ENCODE measurements around the gene CMYA5.

CMYA5 gene

DNA sequence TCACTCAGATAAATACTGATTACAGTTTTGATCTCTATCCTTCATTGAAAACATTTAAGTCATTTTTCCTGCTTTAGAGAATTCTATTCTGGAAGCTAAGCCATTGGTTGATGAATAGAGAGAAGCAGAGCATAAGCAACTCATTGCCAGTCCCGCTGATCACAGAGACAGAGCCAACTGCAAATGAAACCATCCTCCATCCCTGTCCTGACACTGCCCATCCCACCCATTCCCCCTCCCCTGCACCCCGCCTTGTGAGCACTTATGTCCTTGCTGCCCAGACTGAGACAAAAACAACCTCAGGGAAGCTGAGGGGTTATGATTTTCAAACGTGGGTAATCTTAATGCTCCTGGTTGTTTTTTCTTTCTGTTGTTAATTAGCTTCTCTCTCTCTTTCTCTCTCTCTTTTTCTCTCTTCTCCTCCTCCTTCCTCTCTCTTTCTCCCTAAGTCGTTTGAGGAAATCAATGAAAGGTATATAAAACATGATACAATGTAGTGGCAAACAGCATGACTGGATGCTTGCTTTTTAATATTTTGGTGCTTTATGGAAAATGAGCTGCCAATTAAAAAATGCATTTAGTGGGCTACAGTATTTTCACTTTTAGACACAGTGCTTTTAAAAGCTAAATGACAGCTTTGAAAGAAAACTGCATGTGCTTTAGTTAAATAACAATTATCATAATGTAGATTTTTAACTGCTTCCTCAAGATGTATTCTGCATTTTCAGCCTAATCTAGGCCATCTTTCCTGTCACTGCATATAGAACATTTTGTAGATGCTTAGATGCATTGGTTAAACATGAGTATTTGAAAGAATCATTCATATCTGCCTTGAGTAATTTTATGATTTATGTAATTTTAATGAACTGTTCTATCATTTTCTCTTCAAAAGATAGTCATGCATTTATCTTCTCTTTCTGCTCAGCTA is 57.3 kb downstream of the CMYA5 start:
- TF ChIP-seq SUZ12 (IDR thresholded peaks at IDR 0.05; ENCODE audit: extremely low read depth, insufficient read depth, insufficient read length) (no peak), YY1 (IDR thresholded peaks at IDR 0.05; ENCODE audit: insufficient read depth, insufficient read length) (no peak), ZNF274 (IDR thresholded peaks at IDR 0.05; ENCODE audit: low read depth, low read length) (no peak)
- H3K4me1 ChIP-seq (ENCODE audit: insufficient read depth, insufficient read length) = peaks cover 3% of the 10 kb centered on the region
- H3K27me3 ChIP-seq (ENCODE audit: insufficient read depth, insufficient read length) = no peaks in the 10 kb centered on the region
- no peak overlapping the region for H3K4me3 ChIP-seq (ENCODE audit: insufficient read length, low read depth)
- no peak overlapping the region for H3K9ac ChIP-seq (ENCODE audit: insufficient read length, low read depth)
- no peak for DNase-seq (ENCODE audit: low read depth, low spot score)
- no peaks in the 10 kb centered on the region for H3K36me3 ChIP-seq (ENCODE audit: insufficient read depth, insufficient read length, low read length)
- no peaks in the 10 kb centered on the region for H3K9me3 ChIP-seq (ENCODE audit: insufficient read depth, low read length)

DNA sequence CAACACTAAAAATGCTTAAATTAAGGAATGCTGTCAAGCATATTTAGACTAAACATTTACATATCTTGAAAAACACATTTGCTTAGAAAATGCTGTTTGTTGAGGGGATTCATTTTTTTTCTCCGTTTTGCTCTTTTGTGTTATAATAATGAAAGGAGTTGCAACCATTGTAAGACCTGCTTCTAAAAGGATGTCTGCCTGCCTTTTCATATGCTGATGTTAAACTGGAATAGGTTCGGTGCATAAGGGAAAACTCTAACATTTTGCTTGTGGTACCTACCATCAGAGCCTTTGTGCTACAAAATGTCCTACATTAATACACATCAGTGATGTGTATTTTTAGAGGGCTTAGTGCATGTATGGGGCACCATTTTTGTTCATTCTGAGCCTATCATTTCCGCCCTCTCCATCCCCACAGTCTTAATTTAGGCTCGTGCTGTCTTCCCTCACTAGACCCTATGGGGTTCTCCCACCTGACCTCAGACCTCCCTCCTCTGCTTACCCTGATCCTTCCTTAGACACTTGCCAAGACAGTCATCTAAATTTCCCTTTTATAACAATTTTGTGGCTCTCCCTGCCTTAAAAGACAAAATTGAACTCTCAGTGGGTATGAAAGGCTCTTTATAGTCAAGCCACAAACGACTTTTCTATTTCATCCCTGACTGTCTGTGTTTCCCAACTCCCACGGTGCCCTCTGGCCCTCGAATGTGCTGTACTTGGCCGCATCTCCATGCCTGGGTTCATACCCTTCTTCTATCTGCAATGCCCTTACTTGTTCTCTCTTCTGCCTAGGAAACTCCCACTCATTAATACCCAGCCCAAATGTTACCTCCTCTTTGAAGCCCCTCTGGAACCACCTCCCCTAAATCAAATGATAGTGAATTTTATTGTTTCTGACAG is 61.2 kb downstream of the CMYA5 start:
- TF ChIP-seq ZNF274 (IDR thresholded peaks at IDR 0.05; ENCODE audit: low read depth, low read length) (no peak), YY1 (IDR thresholded peaks at IDR 0.05; ENCODE audit: insufficient read depth, insufficient read length) (no peak), SUZ12 (IDR thresholded peaks at IDR 0.05; ENCODE audit: extremely low read depth, insufficient read depth, insufficient read length) (no peak)
- Histone ChIP-seq H3K4me3 (ENCODE audit: insufficient read length, low read depth) (no peak overlapping the region), H3K4me1 (ENCODE audit: insufficient read depth, insufficient read length) (no peaks in the 10 kb centered on the region), H3K36me3 (ENCODE audit: insufficient read depth, insufficient read length, low read length) (no peaks in the 10 kb centered on the region), H3K9ac (ENCODE audit: insufficient read length, low read depth) (no peak overlapping the region), H3K9me3 (ENCODE audit: insufficient read depth, low read length) (no peaks in the 10 kb centered on the region), H3K27me3 (ENCODE audit: insufficient read depth, insufficient read length) (no peaks in the 10 kb centered on the region)
- no peak for DNase-seq (ENCODE audit: low read depth, low spot score)

DNA sequence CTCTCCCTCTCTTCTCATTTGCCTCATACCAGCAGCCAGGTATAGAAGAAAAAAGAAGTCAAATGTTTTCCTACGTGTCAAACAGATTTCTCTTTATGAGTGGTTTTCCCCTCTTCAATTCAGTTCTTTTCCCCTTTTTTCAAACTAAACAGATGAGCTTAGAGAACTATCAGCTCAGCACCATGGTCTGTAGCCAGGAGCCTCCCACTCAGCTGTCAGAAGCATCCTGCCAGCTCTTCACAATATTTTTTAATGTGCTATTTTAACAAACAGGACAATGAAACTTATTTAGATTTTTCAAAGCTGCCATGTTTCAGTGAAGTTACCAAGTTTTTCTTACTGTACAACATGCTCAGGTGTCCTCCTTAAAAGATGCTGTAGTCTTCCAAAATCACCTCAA is 63.5 kb downstream of the CMYA5 start:
- DNase-seq (ENCODE audit: low read depth, low spot score) = no peak
- Histone ChIP-seq H3K9me3 (ENCODE audit: insufficient read depth, low read length) (no peaks in the 10 kb centered on the region), H3K36me3 (ENCODE audit: insufficient read depth, insufficient read length, low read length) (no peaks in the 10 kb centered on the region), H3K27me3 (ENCODE audit: insufficient read depth, insufficient read length) (no peaks in the 10 kb centered on the region), H3K4me1 (ENCODE audit: insufficient read depth, insufficient read length) (no peaks in the 10 kb centered on the region), H3K4me3 (ENCODE audit: insufficient read length, low read depth) (no peak overlapping the region), H3K9ac (ENCODE audit: insufficient read length, low read depth) (no peak overlapping the region)
- TF ChIP-seq SUZ12 (IDR thresholded peaks at IDR 0.05; ENCODE audit: extremely low read depth, insufficient read depth, insufficient read length) = no peak
- no peak for TF ChIP-seq ZNF274 (IDR thresholded peaks at IDR 0.05; ENCODE audit: low read depth, low read length)
- TF ChIP-seq YY1 (IDR thresholded peaks at IDR 0.05; ENCODE audit: insufficient read depth, insufficient read length) = no peak

DNA sequence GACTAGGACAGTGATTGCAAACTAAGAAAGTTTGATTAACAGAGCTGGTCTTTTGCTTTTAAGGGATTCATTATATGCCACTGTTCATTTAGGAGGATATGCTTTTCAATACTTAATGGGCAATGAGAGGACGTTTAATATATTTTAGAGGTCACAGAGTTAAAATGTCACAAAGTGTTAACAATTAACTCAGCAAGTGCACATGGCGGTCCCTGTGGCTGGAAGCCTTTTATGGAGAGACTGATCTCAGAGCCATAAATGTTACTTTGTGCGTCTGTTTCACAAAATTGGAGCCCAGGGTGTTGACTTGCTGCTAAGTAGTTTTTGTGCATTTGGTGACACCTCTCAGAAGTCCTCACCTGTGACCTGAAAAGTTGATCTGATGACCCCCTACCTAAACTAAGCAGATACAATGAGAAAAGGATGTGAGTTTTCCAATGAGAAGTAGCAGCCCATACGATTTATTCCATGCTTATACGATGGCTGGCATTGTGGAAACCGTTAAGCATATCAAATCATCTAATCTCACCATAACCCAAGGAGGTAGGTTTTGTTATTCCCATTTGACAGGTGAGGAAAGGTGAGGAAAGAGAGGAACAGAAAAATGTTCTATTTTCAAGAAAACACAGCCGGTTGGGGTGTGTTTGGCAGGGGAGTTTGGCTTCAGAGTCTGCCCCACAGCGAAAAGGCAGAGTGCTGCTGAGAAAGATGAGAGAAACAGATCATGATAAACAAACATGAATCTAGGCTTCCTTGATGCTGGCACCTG is 64.4 kb downstream of the CMYA5 start:
- H3K27me3 ChIP-seq (ENCODE audit: insufficient read depth, insufficient read length) = no peaks in the 10 kb centered on the region
- H3K9me3 ChIP-seq (ENCODE audit: insufficient read depth, low read length) = no peaks in the 10 kb centered on the region
- no peak overlapping the region for H3K9ac ChIP-seq (ENCODE audit: insufficient read length, low read depth)
- no peak for DNase-seq (ENCODE audit: low read depth, low spot score)
- TF ChIP-seq SUZ12 (IDR thresholded peaks at IDR 0.05; ENCODE audit: extremely low read depth, insufficient read depth, insufficient read length) (no peak), YY1 (IDR thresholded peaks at IDR 0.05; ENCODE audit: insufficient read depth, insufficient read length) (no peak), ZNF274 (IDR thresholded peaks at IDR 0.05; ENCODE audit: low read depth, low read length) (no peak)
- no peaks in the 10 kb centered on the region for H3K4me1 ChIP-seq (ENCODE audit: insufficient read depth, insufficient read length)
- H3K36me3 ChIP-seq (ENCODE audit: insufficient read depth, insufficient read length, low read length) = no peaks in the 10 kb centered on the region
- no peak overlapping the region for H3K4me3 ChIP-seq (ENCODE audit: insufficient read length, low read depth)

DNA sequence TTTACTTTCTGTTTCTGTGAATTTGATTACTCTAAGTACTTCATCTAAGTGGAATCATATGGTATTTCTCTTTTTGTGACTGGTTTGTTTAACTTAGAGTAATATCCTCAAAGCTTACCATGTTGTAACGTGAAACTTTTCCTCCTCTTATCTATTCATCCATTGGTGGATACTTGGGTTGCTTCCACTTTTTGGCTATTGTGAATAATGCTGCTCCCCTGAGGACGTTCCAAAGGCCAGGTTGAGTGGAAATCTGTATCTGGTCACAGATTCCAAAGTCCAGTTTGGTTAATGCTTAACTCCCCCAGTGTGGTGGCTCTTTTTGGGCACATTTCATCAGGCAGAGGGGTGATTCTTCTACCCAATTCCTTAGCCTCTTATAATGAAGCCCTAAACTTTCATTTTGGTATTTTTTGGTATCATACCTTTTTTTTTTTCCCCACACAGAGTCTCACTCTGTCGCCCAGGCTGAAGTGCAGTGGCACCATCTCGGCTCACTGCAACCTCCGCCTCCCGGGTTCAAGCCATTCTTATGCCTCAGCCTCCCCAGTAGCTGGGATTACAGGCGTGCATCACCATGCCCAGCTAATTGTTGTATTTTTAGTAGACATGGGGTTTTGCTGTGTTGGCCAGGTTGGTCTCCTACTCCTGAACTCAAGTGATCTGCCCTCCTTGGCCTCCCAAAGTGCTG is 65.4 kb downstream of the CMYA5 start:
- no peaks in the 10 kb centered on the region for H3K27me3 ChIP-seq (ENCODE audit: insufficient read depth, insufficient read length)
- H3K4me1 ChIP-seq (ENCODE audit: insufficient read depth, insufficient read length) = no peaks in the 10 kb centered on the region
- no peaks in the 10 kb centered on the region for H3K36me3 ChIP-seq (ENCODE audit: insufficient read depth, insufficient read length, low read length)
- DNase-seq (ENCODE audit: low read depth, low spot score) = no peak
- TF ChIP-seq SUZ12 (IDR thresholded peaks at IDR 0.05; ENCODE audit: extremely low read depth, insufficient read depth, insufficient read length) (no peak), ZNF274 (IDR thresholded peaks at IDR 0.05; ENCODE audit: low read depth, low read length) (no peak), YY1 (IDR thresholded peaks at IDR 0.05; ENCODE audit: insufficient read depth, insufficient read length) (no peak)
- no peak overlapping the region for H3K9ac ChIP-seq (ENCODE audit: insufficient read length, low read depth)
- no peak overlapping the region for H3K4me3 ChIP-seq (ENCODE audit: insufficient read length, low read depth)
- no peaks in the 10 kb centered on the region for H3K9me3 ChIP-seq (ENCODE audit: insufficient read depth, low read length)

DNA sequence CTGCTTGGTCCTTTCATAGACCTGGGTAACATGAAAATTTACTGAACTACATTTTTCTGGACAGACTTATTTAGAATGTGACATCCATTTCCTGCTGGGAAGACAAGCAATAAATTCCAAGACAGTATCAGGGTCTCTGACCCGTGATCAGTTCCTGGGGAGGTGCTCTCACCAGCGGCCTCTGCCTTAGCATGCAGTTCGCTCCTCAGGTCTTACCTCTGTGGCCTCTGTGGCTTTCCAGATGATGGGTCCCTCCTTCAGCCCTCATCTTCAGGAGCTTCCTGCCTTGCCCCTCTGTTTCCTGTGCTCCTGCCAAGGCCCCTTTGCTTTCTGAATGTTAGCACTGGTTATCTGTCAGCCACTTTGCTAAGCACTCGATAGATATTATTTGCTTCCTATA is 66.4 kb downstream of the CMYA5 start:
- Histone ChIP-seq H3K36me3 (ENCODE audit: insufficient read depth, insufficient read length, low read length) (no peaks in the 10 kb centered on the region), H3K4me1 (ENCODE audit: insufficient read depth, insufficient read length) (no peaks in the 10 kb centered on the region), H3K9me3 (ENCODE audit: insufficient read depth, low read length) (no peaks in the 10 kb centered on the region), H3K27me3 (ENCODE audit: insufficient read depth, insufficient read length) (no peaks in the 10 kb centered on the region), H3K9ac (ENCODE audit: insufficient read length, low read depth) (no peak overlapping the region), H3K4me3 (ENCODE audit: insufficient read length, low read depth) (no peak overlapping the region)
- DNase-seq (ENCODE audit: low read depth, low spot score) = no peak
- TF ChIP-seq YY1 (IDR thresholded peaks at IDR 0.05; ENCODE audit: insufficient read depth, insufficient read length) = no peak
- no peak for TF ChIP-seq SUZ12 (IDR thresholded peaks at IDR 0.05; ENCODE audit: extremely low read depth, insufficient read depth, insufficient read length)
- TF ChIP-seq ZNF274 (IDR thresholded peaks at IDR 0.05; ENCODE audit: low read depth, low read length) = no peak

All from NT2/D1 (cell line).